ENCODE data around the gene PRDM11.
"Not testable (repeated sequence)": the region's sequence is repeated elsewhere in the genome, so short reads cannot be mapped to it uniquely, and the experiment has no call there.

The PRDM11 gene
- total RNA-seq, result 18.2 to 26.9 (median 19.8) reads per million in 4 experiments

- no peak for DNase-seq
Measured at GRCh38 chr11:45146072-45147016, at the start of gene PRDM11. Gene PRDM11, plus strand, starts transcription at chr11:45146639. Its CDS starts 35,128 bp downstream, at chr11:45181767.

- no peak for DNase-seq
Measured at GRCh38 chr11:45097721-45098493, 48.5 kb upstream of the PRDM11 start.

DNA sequence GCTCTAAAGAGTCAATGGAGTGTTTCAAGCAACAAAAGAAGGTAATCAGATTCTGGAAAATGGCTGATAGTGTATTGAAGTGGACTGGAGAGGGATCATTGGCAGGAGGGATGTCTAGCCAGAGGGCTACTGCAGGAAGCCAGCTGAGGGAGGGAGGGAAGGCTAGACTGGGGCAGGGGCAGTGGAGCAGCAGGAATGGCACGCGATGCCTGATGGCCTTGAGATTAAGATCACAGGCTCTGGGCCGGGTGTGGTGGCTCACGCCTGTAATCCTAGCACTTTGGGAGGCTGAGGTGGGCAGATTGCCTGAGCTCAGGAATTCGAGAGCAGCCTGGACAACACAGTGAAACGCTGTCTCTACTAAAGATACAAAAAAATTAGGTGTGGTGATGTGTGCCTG is 47.5 kb upstream of the PRDM11 start:
- DNase-seq, result no peak

DNA sequence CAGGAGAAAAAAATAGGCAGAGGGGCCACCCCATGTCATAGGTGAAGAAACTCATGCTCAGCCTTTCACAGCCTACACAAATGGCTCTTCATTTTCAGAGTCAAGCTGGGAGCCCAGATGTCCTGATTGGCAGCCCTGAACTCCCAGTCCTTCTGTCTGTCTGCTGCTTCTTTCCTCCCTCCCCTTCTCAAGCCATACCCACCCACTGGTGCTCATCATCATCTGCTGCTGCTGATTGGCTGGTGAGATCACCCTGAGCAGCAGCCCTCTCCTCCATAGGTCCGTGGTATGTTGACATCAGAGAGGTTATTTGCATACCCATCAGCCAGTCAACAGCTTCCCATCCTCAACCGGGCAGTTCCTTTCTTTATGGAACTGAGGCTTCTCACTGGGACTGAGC is 46.1 kb upstream of the PRDM11 start:
- DNase-seq, result no peak

GRCh38 chr11:45102361-45102809 is 44.1 kb upstream of the PRDM11 start:
- no peak for DNase-seq

DNA sequence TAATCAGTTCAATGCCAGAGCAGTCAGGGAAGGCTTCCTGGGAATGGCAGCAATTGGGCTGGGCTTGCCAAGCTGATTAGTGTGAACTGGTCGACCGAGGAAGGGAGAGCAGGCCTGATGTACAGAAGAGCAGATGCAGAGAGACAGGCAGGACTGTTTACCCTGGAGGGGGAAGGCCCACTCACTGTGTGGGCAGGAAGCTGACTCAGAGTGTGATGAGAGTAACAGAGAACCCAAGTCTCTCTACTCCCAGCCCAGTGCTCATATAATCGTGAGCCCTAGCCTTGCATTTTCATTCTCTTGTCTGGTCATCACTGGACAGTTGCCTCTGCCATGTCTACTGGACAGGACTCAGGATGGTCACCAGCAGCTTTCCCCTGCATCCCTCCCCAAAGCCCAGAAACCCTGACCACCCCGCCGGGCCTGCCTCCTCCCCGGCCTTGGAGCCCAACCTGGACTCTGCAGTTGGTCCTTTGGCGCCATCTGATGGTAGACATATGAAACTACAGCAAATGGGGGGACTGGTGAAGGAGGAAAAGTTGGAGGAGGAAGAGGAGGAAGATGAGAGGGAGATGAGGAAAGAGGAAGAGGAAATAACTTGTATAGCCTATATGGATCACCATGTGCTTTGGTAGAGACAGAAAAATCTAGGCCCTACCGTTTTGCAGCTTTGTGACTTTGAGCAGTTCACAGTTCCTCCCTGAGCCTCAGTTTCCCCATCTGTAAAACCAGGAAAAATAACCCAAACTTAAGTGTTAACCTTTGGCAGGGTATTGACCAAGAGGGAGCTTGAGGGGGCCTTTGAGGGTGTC is 43.4 kb upstream of the PRDM11 start:
- DNase-seq, result peak; percentile 23

GRCh38 chr11:45104006-45104789 is 42.2 kb upstream of the PRDM11 start:
- no peak for DNase-seq

- DNase-seq, result no peak
Measured at GRCh38 chr11:45104790-45105084, 41.7 kb upstream of the PRDM11 start.

DNA sequence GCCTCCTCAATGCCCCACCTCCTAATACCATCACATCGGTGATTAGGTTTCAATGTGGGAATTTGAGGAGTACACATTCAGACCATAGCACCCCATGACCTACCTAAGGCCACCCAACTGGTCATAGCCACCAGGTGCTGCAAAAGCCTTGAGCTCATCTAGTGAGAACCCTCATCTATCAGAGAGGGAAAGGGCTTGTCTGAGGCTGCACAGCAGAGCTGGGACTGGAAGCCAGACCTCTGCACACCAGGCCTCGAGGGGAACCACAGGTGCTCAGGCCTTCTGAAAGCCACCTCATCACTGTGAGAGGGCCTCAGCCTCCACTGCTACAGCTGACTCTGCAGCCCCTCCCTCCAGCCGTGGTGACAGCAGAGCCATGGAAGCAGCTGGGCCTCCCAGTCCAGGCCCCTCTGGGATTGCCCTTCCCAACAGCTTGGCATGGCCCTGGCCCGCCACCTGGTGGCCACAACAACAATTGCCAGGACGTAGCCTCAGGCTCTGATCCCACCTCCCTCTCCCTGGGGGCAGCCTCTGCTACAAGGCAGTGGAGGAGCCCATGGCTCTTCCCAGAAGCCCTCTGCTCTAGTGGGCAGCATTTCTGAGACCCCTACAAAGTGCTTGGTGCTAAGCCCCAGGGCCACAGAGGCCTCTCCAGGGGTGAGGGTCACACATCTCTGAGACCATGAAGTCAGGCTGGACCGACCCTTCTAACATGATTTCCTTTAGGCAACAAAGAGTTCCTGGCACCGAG is 41.0 kb upstream of the PRDM11 start:
- DNase-seq, result peak; percentile 35

DNA sequence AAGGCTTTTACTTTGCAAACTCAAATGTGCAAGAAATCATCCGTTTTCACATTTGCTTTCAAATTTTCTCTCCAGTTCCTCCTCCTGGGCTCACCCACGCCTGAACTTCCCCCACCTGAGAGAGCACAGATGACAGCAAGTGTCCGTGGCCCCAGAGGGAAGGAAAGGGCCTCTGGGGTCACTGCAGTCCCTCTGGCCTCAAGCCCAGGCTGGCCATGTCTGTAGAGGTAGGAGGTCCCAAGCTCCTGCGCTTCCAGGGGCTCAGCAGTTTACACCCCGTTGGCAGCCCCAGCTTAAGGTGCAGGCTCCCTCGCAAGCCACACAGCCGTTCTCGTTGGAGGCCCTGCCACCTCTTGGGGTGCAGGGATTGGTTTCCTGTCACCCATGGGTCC is 40.5 kb upstream of the PRDM11 start:
- DNase-seq, result no peak

GRCh38 chr11:45106440-45106839 is 40.0 kb upstream of the PRDM11 start:
- DNase-seq, result no peak

DNA sequence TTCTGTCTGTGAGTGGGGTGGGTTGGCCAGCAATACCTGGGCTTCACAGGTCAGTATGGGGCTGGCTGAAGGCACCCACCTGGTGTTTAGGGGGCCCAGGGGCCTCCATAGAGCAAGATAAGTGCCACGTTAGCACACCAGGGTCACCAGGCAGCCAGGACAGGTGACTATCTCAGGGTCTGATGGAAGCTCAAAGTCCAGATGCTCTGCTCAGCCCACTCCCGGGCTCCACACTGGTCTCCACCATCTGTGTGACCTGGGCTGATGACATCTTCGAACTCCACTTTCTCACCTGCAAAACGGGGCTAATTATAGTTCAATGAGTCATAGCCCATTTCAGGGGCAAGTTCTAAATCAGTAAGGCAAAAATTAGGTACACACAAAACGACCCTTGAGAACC is 39.4 kb upstream of the PRDM11 start:
- no peak for DNase-seq

- no peak for DNase-seq
Measured at GRCh38 chr11:45108070-45109064, 38.1 kb upstream of the PRDM11 start.

- no peak for DNase-seq
Measured at GRCh38 chr11:45109400-45109799, 37.0 kb upstream of the PRDM11 start.

DNA sequence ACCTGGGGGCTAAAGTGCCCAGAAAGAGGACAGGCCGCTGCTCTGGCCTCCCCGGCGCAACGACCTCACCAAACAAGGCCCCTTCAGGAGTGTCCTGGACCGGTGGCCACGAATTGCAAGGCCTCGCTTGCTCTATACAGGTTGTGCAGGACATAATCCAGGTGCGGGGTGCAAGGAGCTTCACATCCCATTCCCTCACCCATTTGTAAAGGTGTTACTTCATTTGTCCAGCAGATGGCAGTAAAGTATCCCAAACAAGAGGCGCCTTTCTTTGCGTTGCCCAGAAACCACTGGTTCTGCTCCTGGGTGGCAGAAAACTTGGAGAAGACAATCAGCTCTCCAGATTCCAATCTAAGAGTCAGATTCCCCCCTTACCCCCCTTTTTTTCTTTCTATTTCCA is 35.9 kb upstream of the PRDM11 start:
- no peak for DNase-seq

GRCh38 chr11:45113807-45114206 is 32.6 kb upstream of the PRDM11 start:
- DNase-seq, result no peak

DNA sequence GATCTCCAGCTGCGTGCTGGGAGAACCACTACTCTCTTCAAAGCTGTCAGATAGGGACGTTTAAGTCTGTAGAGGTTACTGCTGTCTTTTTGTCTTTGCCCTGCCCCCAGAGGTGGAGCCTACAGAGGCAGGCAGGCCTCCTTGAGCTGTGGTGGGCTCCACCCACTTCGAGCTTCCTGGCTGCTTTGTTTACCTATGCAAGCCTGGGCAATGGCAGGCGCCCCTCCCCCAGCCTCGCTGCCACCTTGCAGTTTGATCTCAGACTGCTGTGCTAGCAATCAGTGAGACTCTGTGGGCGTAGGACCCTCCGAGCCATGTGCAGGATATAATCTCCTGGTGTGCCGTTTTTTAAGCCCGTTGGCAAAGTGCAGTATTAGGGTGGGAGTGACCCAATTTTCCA is 18.6 kb upstream of the PRDM11 start:
- DNase-seq, result not testable (repeated sequence)

DNA sequence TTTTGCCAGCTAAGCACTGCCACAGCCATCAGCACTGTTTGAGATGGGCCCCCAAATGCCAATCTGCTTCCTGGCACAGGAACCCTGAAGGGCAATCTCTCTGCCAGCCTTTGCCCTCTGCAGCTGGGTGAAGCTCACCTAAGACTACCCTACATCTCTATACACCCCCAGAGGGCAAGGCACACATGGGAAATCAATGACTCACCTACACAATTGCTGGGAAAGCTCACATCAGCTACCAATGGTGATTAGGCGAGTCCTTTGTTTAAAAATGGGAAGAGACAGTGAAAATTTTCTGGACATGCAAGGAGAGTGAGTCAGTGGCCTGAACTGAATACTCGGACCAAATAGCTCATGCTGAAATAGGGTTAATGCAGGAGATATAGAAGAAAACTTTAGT is 12.6 kb upstream of the PRDM11 start:
- no peak for DNase-seq

DNA sequence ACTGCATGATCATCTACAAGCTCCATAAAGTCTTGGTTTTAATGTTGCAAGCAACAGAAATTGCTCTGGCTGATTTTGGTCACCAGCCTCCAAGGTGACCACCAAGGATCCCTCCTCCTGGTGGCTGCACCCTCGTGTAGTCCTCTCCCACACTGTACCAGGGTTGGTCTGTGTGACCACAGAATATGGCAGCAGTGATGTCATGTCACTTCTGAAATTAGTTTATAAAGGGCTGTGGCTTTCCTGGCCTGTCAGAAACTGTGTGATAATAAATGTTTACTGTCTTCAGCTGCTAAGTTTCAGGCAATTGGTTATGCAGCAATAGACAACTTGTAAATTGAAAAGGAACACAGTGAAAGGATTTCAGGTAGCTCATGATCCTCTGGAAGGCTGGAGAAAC is 5.3 kb upstream of the PRDM11 start:
- no peak for DNase-seq

DNA sequence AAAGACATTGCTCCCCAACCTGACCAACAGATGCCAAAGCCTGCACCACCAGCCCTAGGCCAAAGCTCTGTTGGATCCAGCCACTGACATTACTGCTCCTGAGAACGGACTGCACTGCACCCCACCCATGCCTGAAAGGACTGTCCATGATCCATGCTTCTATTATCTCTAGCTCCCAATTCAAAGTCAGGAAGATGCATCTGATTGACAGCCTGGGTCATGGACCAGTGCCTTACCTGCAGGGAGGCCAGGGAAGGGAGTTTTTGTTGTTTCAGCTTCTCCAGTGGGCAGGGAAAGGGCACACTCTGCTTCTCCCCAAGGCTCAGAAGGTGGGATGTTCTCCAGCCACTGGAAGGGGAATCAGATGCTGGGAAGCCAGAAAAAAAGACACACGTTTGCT is 4.8 kb upstream of the PRDM11 start:
- DNase-seq, result no peak
